Cerebellar cortex (tissue), 1 donor: ENCODE measurements around the gene IDH3G.
"Not testable (repeated sequence)": the region's sequence is repeated elsewhere in the genome, so short reads cannot be mapped to it uniquely, and the experiment has no call there.

Experiments
- DNase-seq: peaks from one replicate; pipeline ENCODE4 v3.0.0-alpha.2; 2015; ENCODE audit warnings: low spot score

IDH3G gene

GRCh38 chrX:153794018-153794896 lies at the start of gene IDH3G, which contains the start of gene SSR4:
TSS of gene IDH3G (minus strand) at chrX:153794375. CDS start at chrX:153794326, 49 bp downstream.
TSS of gene SSR4 (plus strand) at chrX:153794668. CDS start at chrX:153794688, 20 bp downstream.
- peak; percentile 92 for DNase-seq

- no peak for DNase-seq
These were observed 42.7 kb upstream of the IDH3G start for GRCh38 chrX:153836921-153837320.

- DNase-seq: no peak
These were observed 38.6 kb upstream of the IDH3G start for GRCh38 chrX:153832728-153833127.

- DNase-seq: no peak
These were observed 37.4 kb upstream of the IDH3G start for GRCh38 chrX:153831429-153832150.

GRCh38 chrX:153830640-153831428 lies 36.7 kb upstream of the IDH3G start:
- no peak for DNase-seq

GRCh38 chrX:153829799-153830639 lies 35.8 kb upstream of the IDH3G start, which contains the start of gene PDZD4:
TSS of gene PDZD4 (minus strand) at chrX:153830544. CDS start at chrX:153830298, 246 bp downstream.
- no peak for DNase-seq

- DNase-seq: no peak
These were observed 35.3 kb upstream of the IDH3G start for GRCh38 chrX:153829549-153829798.

- peak; percentile 43 for DNase-seq
These were observed 34.8 kb upstream of the IDH3G start for GRCh38 chrX:153828723-153829548.

GRCh38 chrX:153828308-153828707 lies 34.1 kb upstream of the IDH3G start:
- DNase-seq: no peak

GRCh38 chrX:153827903-153828302 lies 33.7 kb upstream of the IDH3G start:
- DNase-seq: no peak

- DNase-seq: no peak
These were observed 32.8 kb upstream of the IDH3G start for GRCh38 chrX:153827016-153827415.

GRCh38 chrX:153825042-153825441 lies 30.9 kb upstream of the IDH3G start:
- no peak for DNase-seq

- DNase-seq: no peak
These were observed 30.2 kb upstream of the IDH3G start for GRCh38 chrX:153824348-153824747.

GRCh38 chrX:153821066-153821465 lies 26.9 kb upstream of the IDH3G start:
- no peak for DNase-seq

GRCh38 chrX:153820601-153821000 lies 26.4 kb upstream of the IDH3G start:
- no peak for DNase-seq

- DNase-seq: no peak
These were observed 25.3 kb upstream of the IDH3G start for GRCh38 chrX:153819384-153820040.

GRCh38 chrX:153818571-153819383 lies 24.6 kb upstream of the IDH3G start:
- DNase-seq: no peak

- DNase-seq: not testable (repeated sequence)
These were observed 23.9 kb upstream of the IDH3G start for GRCh38 chrX:153818064-153818463.
